H1 (cell line): ENCODE measurements around the gene CHN2. TPM values are rescaled to one million over a fixed set of nuclear protein-coding genes. Genes with fewer than 3 reads are reported as not detected.

Experiments
- CEBPB ChIP-seq: IDR thresholded peaks from 2 replicates; pipeline ENCODE4 v1.6.1; 2012; ENCODE audit warnings: low read depth, low read length
- CHD7 ChIP-seq: fragments of 300-600 bp; sonication (generic); IDR thresholded peaks from 2 replicates; pipeline ENCODE4 v1.7.1; 2012; ENCODE audit warnings: low read length, moderate library complexity, mild to moderate bottlenecking, inconsistent platforms; ENCODE audit not compliant: insufficient replicate concordance
- CREB1 ChIP-seq: IDR thresholded peaks from 2 replicates; pipeline ENCODE4 v1.6.1; 2012; ENCODE audit warnings: inconsistent platforms
- JUN ChIP-seq: IDR thresholded peaks from 2 replicates; pipeline ENCODE4 v1.6.1; 2011; ENCODE audit warnings: low read depth, mild to moderate bottlenecking, improper control_type of control experiment, low read length
- TAF1 ChIP-seq: IDR thresholded peaks from 2 replicates; pipeline ENCODE4 v1.6.1; 2011; ENCODE audit warnings: mild to moderate bottlenecking, low read depth, low read length
- polyA plus RNA-seq, 7 experiments: library from polyadenylated mRNA; depleted of rRNA in 3 of 7; stranded (reverse) in 5 of 7; unstranded in 2 of 7; fragments of >200 nt in 5 of 7; fragments of 200-250 nt in 2 of 7; gene quantifications; 1 replicate in 5 of 7; 2 replicates in 1 of 7; 4 replicates in 1 of 7; pipeline versions ENCODE4 v1.2.1 to v1.2.3, GENCODE V29; 2011 to 2013; ENCODE audit warnings: missing spikeins in 2 of 7, mixed read lengths in 2 of 7
- total RNA-seq: library from RNA; stranded (reverse); fragmentation: NEBNext Ultra II Directional; extraction: Animal tissue kit (Norgen Biotek cat#: 25700); gene quantifications from 2 replicates; pipeline ENCODE4 v1.2.1, GENCODE V29; 2021

Gene CHN2
- total and polyA plus RNA-seq, 2 of the 8 experiments (the other 6 are each of a cell fraction or from before 2014, with no cell fraction given) = 2.9 to 4.8 TPM

DNA sequence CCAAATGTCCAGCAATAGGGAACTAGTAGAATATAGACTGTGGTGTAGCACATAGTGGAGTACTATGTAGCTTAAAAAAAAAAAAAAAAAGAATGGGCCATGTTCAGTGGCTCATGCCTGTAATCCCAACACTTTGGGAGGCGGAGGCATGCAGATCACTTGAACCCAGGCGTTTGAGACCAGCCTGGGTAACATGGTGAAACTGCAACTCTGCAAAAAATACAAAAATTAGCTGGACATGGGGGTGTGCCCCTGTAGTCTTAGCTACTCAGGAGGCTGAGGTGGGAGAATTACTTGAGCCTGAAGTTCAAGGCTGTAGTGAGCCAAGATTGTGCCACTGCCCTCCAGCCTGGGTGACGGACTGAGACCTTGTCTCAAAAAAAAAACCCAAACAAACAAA is 64.4 kb downstream of the CHN2 start (continued):
- TF ChIP-seq CEBPB (no peak), TAF1 (no peak), CREB1 (no peak), JUN (no peak), CHD7 (no peak)
